C4-2B (cell line): ENCODE results near the gene MAPRE2.

Source experiments
- ZFX ChIP-seq: fragments of 450-650 bp; IDR thresholded peaks from 2 replicates; pipeline ENCODE4 v1.6.1; 2017
- TF ChIP-seq, protein P1 (sequence below): fragments of 450-650 bp; conservative IDR thresholded peaks from 2 replicates; pipeline ENCODE4 v1.5.1; 2017; ENCODE audit warnings: mild to moderate bottlenecking

DNA sequence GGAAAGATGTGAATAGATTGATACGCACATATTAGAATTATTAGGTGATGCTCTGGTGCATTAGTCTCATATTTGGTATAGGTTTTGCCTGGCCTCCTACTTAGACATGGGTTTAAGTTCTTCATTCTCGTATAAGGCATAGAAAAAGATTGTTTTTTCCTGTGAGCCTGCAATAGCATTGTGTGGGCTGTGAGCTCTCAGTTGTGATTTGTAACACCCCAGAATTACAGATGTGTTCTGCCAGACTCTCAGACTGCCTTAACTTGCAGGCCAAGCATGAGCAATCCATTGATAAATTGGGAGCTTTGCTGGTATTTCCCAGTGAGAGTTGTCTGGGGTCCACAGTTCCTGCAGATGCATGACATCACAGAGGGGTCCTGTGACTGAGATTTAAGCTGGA lies 95.7 kb downstream of the MAPRE2 start:
- TF ChIP-seq, protein P1, sequence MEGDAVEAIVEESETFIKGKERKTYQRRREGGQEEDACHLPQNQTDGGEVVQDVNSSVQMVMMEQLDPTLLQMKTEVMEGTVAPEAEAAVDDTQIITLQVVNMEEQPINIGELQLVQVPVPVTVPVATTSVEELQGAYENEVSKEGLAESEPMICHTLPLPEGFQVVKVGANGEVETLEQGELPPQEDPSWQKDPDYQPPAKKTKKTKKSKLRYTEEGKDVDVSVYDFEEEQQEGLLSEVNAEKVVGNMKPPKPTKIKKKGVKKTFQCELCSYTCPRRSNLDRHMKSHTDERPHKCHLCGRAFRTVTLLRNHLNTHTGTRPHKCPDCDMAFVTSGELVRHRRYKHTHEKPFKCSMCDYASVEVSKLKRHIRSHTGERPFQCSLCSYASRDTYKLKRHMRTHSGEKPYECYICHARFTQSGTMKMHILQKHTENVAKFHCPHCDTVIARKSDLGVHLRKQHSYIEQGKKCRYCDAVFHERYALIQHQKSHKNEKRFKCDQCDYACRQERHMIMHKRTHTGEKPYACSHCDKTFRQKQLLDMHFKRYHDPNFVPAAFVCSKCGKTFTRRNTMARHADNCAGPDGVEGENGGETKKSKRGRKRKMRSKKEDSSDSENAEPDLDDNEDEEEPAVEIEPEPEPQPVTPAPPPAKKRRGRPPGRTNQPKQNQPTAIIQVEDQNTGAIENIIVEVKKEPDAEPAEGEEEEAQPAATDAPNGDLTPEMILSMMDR, result no peak
- TF ChIP-seq ZFX, result no peak
